Stimulated activated CD8-positive, alpha-beta memory T cell treated with anti-CD3 and anti-CD28 coated beads, Interleukin-15, amount 100 ng/mL, for 48 hours (primary cell): ENCODE data around the gene SH2D6.
"Not testable (repeated sequence)": the region's sequence is repeated elsewhere in the genome, so short reads cannot be mapped to it uniquely, and the experiment has no call there.

Experiments used
- DNase-seq, 2 donors: peaks; one replicate each; pipeline ENCODE4 v3.0.0-alpha.2; 2020; ENCODE audit warnings: low read depth in 2 of 2

SH2D6 gene

DNA sequence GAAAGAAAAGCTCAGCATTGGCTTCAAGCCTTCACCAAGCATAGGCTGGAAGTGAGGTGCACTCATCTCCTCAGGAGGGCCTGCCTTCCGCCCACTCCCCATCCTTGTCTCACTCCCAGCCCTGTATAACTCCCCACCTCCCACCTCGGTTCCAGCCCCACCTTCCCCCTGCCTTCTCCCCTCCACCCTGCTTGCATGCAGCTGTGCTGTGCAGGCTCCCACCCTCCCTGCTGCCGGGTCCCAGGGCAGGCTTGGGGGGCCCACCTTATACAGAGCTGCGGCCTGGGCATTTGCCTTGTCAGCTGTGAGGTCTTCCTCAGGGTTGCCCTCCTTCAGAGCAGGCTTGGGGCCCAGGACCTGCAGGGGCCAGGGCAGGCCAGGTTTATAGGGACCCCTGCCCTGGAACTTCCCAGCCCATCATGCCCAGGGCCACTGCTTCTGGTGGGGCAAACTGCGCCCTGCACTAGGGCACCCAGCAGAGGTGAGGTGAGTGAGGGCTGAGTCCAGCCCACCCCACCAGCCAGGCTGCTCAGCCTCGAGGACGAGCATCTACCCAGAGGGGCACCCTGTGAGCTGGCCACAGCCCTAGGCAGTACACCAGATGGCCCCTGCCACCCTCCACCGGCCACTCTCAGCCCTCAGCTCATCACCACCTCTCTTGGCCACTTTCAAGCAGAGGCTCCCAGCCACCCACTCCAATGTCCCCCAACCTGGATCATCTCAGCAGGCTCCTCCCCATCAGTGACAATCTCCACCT lies 19.9 kb upstream of the SH2D6 start:
- no peak for DNase-seq

DNA sequence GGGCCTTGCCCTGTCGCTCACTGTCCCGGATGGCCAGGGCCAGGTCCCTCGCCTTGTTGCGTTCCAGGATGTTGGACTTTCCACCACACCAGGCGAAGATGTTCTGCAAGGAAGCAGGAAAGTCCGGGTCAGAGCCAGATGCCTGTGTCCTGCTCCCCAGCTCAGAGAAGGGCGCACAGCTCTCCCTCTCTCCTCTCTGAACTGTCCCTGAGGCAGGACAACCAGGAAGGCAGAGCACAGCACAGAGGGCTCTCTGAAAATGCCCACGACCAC lies 19.4 kb upstream of the SH2D6 start:
- DNase-seq, result no peak

DNA sequence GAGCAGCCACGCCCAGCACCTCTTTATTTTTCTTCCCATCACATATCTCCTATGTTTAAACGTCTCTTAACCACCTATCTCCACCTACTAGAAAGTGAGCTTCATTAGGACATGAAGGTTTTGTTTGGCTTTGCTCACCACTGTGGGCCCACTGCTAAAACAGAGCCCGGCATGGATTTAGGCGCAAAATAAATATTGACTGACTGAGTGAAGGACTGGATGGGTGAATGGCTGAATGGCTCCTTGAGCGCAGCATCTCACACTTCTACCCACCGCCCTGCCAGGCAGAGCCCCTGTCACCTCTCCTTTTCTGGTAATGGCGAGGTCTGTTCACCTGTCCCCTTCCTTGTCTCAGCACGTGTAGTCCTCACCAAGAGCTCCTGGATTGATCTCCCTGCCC lies 18.5 kb upstream of the SH2D6 start:
- no peak for DNase-seq

- DNase-seq, result no peak
Measured at GRCh38 chr2:85400541-85401463, 17.7 kb upstream of the SH2D6 start.

- no peak for DNase-seq
Measured at GRCh38 chr2:85401464-85401805, 17.1 kb upstream of the SH2D6 start.

- DNase-seq, result no peak
Measured at GRCh38 chr2:85401844-85402243, 16.7 kb upstream of the SH2D6 start.

GRCh38 chr2:85405201-85406059 lies 13.1 kb upstream of the SH2D6 start:
- peak; percentile 66 to 71 for DNase-seq

- DNase-seq, result peak; percentile 27
Measured at GRCh38 chr2:85409845-85410583, 8.5 kb upstream of the SH2D6 start, which contains the start of gene CAPG. CAPG (minus strand) TSS chr2:85410366; CDS start chr2:85402145, 8,221 bp downstream.

DNA sequence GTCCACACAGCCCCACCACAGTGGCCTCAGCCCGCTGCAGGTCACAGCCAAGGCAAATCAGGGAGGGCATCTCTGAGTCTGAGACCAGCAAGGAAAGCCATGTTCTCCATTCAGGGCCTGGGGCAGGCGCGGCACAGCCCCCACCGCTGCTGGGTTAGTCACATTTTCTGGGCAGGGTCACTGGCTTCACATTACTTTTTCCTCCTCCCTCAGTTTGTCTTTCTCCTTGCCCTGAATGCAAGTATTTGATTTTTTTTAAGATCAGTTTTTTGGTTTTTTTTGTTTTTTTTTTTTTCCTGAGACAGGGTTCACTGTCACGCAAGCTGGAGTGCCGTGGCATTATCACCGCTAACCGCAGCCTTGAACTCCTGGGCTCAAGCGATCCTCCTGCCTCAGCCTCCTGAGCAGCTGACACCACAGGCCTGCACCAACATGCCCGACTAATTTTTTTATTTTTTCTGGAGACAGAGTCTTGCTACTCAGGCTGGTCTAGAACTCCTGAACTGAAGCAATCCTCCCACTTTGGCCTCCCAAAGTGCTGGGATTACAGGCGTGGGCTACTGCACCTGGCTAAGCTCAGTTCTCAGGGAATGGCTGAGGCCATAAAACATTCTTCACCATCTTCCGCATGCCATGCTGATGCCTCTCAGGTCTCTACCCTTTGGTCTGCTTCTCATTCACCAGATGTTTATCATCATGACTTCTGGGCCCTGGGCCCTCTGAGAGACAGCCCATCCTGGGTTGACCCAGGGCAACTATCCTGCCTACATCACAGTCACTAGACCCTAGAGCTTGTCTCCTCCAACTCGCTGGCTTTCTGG lies 7.7 kb upstream of the SH2D6 start:
- DNase-seq, result no peak

DNA sequence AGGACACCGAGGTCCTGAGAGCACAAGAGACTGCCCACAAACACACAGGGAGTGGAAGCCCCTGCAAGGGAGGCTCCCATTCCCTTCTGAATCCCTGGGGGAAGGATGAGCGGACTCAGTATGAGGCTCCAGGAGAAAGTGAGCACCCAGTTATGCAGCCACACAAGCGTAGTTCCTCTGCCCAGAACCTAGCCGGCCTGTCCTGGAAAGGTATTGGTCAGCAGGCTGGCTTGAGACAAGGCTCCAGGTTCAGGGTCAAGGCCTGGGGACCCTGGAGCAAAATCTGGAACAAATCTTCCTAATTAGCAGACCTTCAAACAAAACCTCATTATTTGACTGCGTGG lies 7.1 kb upstream of the SH2D6 start:
- DNase-seq, result no peak

- DNase-seq, result peak; percentile 52 to 53
Measured at GRCh38 chr2:85413592-85414420, 4.7 kb upstream of the SH2D6 start.

DNA sequence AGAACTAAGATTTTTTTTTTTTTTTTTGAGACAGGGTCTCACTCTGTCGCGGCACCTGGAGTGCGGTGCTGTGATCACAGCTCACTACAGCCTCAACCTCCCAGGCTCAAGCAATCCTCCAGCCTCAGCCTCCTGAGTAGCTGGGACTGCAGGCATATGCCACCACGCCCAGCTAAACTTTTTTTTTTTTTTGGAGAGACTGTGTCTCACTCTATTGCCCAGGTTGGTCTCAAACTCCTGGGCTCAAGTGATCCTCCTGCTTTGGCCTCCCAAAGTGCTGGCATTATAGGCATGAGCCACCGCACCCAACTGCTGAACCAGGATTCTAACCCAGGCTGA lies 4.1 kb upstream of the SH2D6 start:
- DNase-seq, result not testable (repeated sequence)

GRCh38 chr2:85414761-85415553 lies 3.6 kb upstream of the SH2D6 start:
- DNase-seq, result no peak

GRCh38 chr2:85415980-85416650 lies 2.4 kb upstream of the SH2D6 start:
- no peak for DNase-seq

- no peak for DNase-seq
Measured at GRCh38 chr2:85419009-85419675, 628 bp downstream of the SH2D6 start.

DNA sequence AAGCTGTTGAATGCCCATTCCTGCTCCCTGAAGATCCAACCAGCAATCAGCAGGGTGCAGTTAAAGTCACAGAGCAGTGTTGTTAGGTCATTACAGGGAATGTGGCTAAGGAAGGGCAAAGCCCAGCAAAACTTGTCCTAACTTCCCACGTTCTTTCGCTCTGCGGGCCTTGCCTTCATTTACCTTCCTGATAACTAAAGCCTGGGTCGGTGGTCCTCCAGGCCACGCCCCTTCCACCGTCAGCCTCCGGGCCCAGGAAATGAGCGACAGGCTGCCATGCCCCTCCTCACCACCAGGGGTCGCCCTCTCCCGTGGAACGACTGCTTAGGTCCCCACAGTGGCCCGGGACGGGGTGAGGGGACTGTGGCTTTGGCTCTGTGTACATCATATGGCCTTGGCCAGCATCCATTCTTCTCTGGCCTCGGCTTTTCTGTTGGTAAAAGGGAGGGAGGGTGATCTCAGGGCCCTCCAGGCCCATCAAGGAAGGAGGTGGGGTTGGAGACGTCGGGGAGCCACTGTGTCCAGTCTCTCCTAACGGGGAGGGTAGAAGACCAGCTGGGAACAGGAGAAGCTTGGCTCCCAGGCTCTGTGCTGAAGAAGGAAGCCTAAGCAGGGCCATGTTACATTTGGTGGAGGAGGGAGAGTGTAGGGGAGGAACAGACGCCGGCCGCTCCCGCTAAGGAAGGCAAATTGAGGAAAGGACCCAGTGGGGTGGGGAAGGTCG lies 2.2 kb downstream of the SH2D6 start:
- DNase-seq, result peak; percentile 77 to 83
